K562 (cell line): ENCODE data around the gene CBFA2T2.

ENCODE experiments used
- NFE2L1 ChIP-seq: fragments of 450-650 bp; IDR thresholded peaks from 2 replicates; pipeline ENCODE4 v1.6.1; 2016; ENCODE audit warnings: missing genetic modification characterization, low read depth, mild to moderate bottlenecking, missing compliant biosample characterization, moderate library complexity, borderline replicate concordance
- SIN3B ChIP-seq: fragments of 450-650 bp; IDR thresholded peaks from 2 replicates; pipeline ENCODE4 v1.6.1; 2017; ENCODE audit warnings: low read depth, mild to moderate bottlenecking, moderate library complexity
- TF ChIP-seq, protein P1 (sequence below): sonication (generic); formaldehyde crosslinking; IDR thresholded peaks from 2 replicates; pipeline ENCODE4 v1.8.1; 2022; ENCODE audit warnings: missing genetic modification reagents

DNA sequence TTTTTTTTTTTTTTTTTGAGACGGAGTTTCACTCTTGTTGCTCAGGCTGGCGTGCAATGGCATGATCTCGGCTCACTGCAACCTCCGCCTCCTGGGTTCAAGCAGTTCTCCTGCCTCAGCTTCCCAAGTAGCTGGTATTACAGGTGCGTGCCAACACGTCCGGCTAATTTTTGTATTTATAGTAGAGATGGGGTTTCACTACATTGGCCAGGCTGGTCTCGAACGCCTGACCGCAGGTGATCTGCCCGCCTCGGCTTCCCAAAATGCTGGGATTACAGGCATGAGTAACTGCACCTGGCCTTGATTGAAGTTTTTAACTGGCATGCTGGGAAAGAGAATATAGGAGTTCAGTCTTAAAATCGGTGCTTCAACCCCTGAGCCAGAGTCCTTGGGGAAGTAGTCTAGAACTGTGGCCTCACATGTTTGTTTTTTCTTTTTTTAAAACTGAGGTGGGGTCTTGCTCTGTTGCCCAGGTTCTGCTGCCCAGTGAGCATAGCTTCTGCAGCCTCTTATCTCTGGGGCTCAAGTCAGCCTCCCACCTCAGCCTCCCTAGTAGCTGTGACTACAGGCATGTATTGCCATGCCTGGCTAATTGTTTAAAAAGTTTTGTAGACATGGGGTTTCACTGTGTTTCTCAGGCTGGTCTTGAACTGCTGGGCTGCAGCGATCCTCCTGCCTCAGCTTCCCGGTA is 3.3 kb downstream of the CBFA2T2 start:
- no peak for TF ChIP-seq NFE2L1 (tag)
- TF ChIP-seq, protein P1, sequence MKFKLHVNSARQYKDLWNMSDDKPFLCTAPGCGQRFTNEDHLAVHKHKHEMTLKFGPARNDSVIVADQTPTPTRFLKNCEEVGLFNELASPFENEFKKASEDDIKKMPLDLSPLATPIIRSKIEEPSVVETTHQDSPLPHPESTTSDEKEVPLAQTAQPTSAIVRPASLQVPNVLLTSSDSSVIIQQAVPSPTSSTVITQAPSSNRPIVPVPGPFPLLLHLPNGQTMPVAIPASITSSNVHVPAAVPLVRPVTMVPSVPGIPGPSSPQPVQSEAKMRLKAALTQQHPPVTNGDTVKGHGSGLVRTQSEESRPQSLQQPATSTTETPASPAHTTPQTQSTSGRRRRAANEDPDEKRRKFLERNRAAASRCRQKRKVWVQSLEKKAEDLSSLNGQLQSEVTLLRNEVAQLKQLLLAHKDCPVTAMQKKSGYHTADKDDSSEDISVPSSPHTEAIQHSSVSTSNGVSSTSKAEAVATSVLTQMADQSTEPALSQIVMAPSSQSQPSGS (CRISPR knock-in tag): no peak
- TF ChIP-seq SIN3B: no peak
